AG04449 (cell line): ENCODE data around the gene ADGRG4.

Experiments used
- CTCF ChIA-PET: fragments of 350-600 bp; formaldehyde crosslinking; extraction: SDS; loops from one replicate; lab custom pipeline; 2021; ENCODE audit warnings: antibody characterized with exemption; lab: Yijun Ruan, JAX
- POLR2A ChIA-PET: fragments of 400-600, 350-600 bp; formaldehyde crosslinking; extraction: SDS; loops from one replicate; lab custom pipeline; 2020; ENCODE audit warnings: antibody characterized with exemption, inconsistent platforms; lab: Yijun Ruan, JAX
- DNase-seq: peaks from one replicate; pipeline ENCODE4 v3.0.0-alpha.2; 2010; ENCODE audit warnings: low read depth, low spot score
- H3K4me3 ChIP-seq: 2 replicates; pipeline ENCODE4 v1.5.1; 2011; ENCODE audit warnings: low read depth, mild to moderate bottlenecking, control low read depth, low read length
- TF ChIP-seq, protein P1 (sequence below): IDR thresholded peaks from one replicate; pipeline ENCODE4 v1.5.1; 2011; ENCODE audit warnings: mild to moderate bottlenecking, moderate library complexity, low read length, control low read depth, inconsistent platforms; ENCODE audit not compliant: insufficient read depth; ENCODE audit errors: missing control alignments

The ADGRG4 gene

GRCh38 chrX:136346506-136346905, 45.7 kb downstream of the ADGRG4 start:
- CTCF ChIA-PET = no interaction called here
- POLR2A ChIA-PET = no interaction called here
- no peak overlapping the region for H3K4me3 ChIP-seq
- TF ChIP-seq, protein P1, sequence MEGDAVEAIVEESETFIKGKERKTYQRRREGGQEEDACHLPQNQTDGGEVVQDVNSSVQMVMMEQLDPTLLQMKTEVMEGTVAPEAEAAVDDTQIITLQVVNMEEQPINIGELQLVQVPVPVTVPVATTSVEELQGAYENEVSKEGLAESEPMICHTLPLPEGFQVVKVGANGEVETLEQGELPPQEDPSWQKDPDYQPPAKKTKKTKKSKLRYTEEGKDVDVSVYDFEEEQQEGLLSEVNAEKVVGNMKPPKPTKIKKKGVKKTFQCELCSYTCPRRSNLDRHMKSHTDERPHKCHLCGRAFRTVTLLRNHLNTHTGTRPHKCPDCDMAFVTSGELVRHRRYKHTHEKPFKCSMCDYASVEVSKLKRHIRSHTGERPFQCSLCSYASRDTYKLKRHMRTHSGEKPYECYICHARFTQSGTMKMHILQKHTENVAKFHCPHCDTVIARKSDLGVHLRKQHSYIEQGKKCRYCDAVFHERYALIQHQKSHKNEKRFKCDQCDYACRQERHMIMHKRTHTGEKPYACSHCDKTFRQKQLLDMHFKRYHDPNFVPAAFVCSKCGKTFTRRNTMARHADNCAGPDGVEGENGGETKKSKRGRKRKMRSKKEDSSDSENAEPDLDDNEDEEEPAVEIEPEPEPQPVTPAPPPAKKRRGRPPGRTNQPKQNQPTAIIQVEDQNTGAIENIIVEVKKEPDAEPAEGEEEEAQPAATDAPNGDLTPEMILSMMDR = no peak
- no peak for DNase-seq

GRCh38 chrX:136347706-136348105, 46.9 kb downstream of the ADGRG4 start:
- ChIA-PET CTCF (no interaction called here), POLR2A (no interaction called here)
- TF ChIP-seq, protein P1 = no peak
- H3K4me3 ChIP-seq = no peak overlapping the region
- no peak for DNase-seq

DNA sequence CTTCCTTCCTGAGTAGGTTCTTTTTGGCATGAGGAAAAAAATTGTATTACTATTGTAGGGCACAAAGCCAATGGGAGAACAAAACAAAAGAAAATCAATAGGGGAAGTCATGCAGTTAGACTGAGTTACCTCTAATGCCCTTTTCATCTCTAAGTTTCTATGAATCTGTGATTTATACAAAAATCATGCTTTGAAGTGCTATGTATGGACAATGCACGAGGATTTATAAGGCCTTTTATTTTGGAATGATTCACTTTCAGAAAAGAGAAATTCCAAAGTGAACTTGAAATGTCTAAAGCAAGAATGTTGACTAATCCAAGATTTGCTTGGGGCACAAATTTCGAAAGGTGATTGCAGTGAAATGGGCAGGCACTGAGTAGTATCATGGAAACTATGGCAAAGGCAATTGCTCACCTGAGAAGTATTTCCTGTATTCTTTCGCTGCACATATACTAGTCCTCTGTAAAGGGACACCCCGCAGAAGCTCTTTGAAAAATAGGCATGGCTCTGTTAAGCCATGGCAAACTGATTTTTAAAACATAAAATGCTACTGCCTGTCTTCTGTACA, 52.8 kb downstream of the ADGRG4 start:
- no peak for DNase-seq
- H3K4me3 ChIP-seq = no peak overlapping the region
- ChIA-PET POLR2A (no interaction called here), CTCF (no interaction called here)
- TF ChIP-seq, protein P1 = no peak

GRCh38 chrX:136354201-136354600, 53.4 kb downstream of the ADGRG4 start:
- no peak for DNase-seq
- TF ChIP-seq, protein P1 = no peak
- no peak overlapping the region for H3K4me3 ChIP-seq
- CTCF ChIA-PET = no interaction called here
- POLR2A ChIA-PET = no interaction called here

DNA sequence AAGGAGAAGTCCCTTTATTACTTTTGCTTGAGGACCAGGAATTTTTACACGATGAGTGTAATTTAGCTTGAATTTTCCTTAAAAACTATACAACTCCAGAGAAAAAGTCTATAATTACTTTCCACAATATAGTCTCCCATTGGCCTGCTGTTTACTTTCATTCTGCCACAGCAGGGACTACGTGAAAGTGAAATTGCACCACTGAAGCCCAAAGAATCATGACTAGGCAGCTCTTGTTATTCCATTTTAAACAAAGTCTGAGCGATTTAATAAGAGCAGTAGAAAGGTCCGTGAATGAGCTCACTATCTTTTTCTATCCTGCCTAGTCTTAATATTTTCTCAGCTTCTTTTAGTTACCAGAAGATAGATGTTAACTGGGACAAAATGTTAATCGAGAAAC, 68.6 kb downstream of the ADGRG4 start:
- CTCF ChIA-PET = no interaction called here
- no peak overlapping the region for H3K4me3 ChIP-seq
- DNase-seq = no peak
- POLR2A ChIA-PET = no interaction called here
- TF ChIP-seq, protein P1 = no peak

DNA sequence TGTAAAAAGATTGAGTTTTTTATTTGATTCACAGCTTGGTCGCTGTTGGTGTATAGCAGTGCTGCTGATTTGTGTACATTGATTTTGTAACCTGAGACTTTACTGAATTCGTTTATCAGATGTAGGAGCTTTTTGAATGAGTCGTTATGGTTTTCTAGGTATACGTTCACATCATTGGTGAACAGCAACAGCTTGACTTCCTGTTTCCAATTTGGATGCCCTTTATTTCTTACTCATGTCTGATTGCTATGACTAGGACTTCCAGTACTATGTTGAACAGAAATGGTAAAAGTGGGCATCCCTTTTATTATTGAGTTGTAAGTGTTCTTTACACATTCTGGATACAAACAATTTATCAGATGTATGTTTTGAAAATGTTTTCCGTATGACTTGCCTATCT, 76.0 kb downstream of the ADGRG4 start:
- no peak overlapping the region for H3K4me3 ChIP-seq
- no peak for DNase-seq
- TF ChIP-seq, protein P1 = no peak
- ChIA-PET CTCF (no interaction called here), POLR2A (no interaction called here)
